H9 (cell line): ENCODE measurements around the gene NTSR1. TPM values are rescaled to one million over a fixed set of nuclear protein-coding genes. Genes with fewer than 3 reads are reported as not detected.

Experiments used
- DNase-seq: peaks from one replicate; pipeline ENCODE4 v3.0.0-alpha.2; 2017
- H2AFZ ChIP-seq: one replicate; pipeline ENCODE4 v1.6.1; 2013; ENCODE audit warnings: mild to moderate bottlenecking, low read length, control low read depth, moderate library complexity
- H2AK5ac ChIP-seq: 2 replicates; pipeline ENCODE4 v1.6.1; 2013; ENCODE audit warnings: low read length, control low read depth, mixed read lengths; ENCODE audit not compliant: insufficient read length
- H2BK120ac ChIP-seq: one replicate; pipeline ENCODE4 v1.6.1; 2013; ENCODE audit warnings: low read depth, mild to moderate bottlenecking, low read length, control low read depth, inconsistent platforms; ENCODE audit not compliant: poor library complexity, severe bottlenecking
- H2BK12ac ChIP-seq: 2 replicates; pipeline ENCODE4 v1.6.1; 2013; ENCODE audit warnings: low read length, control low read depth, mixed read lengths, low read depth; ENCODE audit not compliant: insufficient read length
- H2BK15ac ChIP-seq: 2 replicates; pipeline ENCODE4 v1.6.1; 2013; ENCODE audit warnings: low read depth, low read length, control low read depth
- H2BK20ac ChIP-seq: one replicate; pipeline ENCODE4 v1.6.1; 2013; ENCODE audit warnings: low read depth, mild to moderate bottlenecking, low read length, control low read depth, inconsistent platforms; ENCODE audit not compliant: poor library complexity, severe bottlenecking
- H2BK5ac ChIP-seq: 2 replicates; pipeline ENCODE4 v1.6.1; 2013; ENCODE audit warnings: low read length, control low read depth, mixed read lengths; ENCODE audit not compliant: insufficient read length
- H3K14ac ChIP-seq: 2 replicates; pipeline ENCODE4 v1.6.1; 2013; ENCODE audit warnings: low read length, control low read depth; ENCODE audit not compliant: insufficient read depth
- H3K18ac ChIP-seq: 2 replicates; pipeline ENCODE4 v1.6.1; 2013; ENCODE audit warnings: low read depth, mild to moderate bottlenecking, mixed read lengths, low read length, control low read depth; ENCODE audit not compliant: insufficient read length
- H3K23ac ChIP-seq: 2 replicates; pipeline ENCODE4 v1.6.1; 2013; ENCODE audit warnings: low read length, control low read depth, mixed read lengths, low read depth; ENCODE audit not compliant: insufficient read length
- H3K23me2 ChIP-seq: 2 replicates; pipeline ENCODE4 v1.6.1; 2013; ENCODE audit warnings: low read depth, mild to moderate bottlenecking, mixed read lengths, low read length, control low read depth; ENCODE audit not compliant: insufficient read length, poor library complexity, severe bottlenecking
- H3K27ac ChIP-seq: 2 replicates; pipeline ENCODE4 v1.5.1; 2013; ENCODE audit warnings: low read length, control low read depth, mixed read lengths, low read depth; ENCODE audit not compliant: insufficient read length
- H3K27me3 ChIP-seq: 2 replicates; pipeline ENCODE4 v1.6.1; 2013; ENCODE audit warnings: low read length, control low read depth, inconsistent platforms; ENCODE audit not compliant: insufficient read depth
- H3K4ac ChIP-seq: 2 replicates; pipeline ENCODE4 v1.6.1; 2013; ENCODE audit warnings: low read depth, mild to moderate bottlenecking, control low read depth, inconsistent platforms, low read length, moderate library complexity
- H3K4me1 ChIP-seq: 2 replicates; pipeline ENCODE4 v1.6.1; 2013; ENCODE audit warnings: low read length, control low read depth, inconsistent platforms; ENCODE audit not compliant: insufficient read depth
- H3K4me2 ChIP-seq: 2 replicates; pipeline ENCODE4 v1.6.1; 2013; ENCODE audit warnings: low read length, control low read depth, mixed read lengths; ENCODE audit not compliant: insufficient read length, insufficient read depth
- H3K56ac ChIP-seq: 2 replicates; pipeline ENCODE4 v1.6.1; 2013; ENCODE audit warnings: low read depth, mild to moderate bottlenecking, mixed read lengths, low read length, control low read depth; ENCODE audit not compliant: insufficient read length
- H3K79me1 ChIP-seq: 2 replicates; pipeline ENCODE4 v1.6.1; 2013; ENCODE audit warnings: low read depth, mild to moderate bottlenecking, moderate library complexity, low read length, control low read depth, inconsistent platforms; ENCODE audit not compliant: insufficient read depth, poor library complexity, severe bottlenecking
- H3K79me2 ChIP-seq: 2 replicates; pipeline ENCODE4 v1.6.1; 2013; ENCODE audit warnings: low read length, control low read depth, inconsistent platforms; ENCODE audit not compliant: insufficient read depth
- H3K9ac ChIP-seq: 2 replicates; pipeline ENCODE4 v1.6.1; 2013; ENCODE audit warnings: low read length, control low read depth, mixed read lengths; ENCODE audit not compliant: insufficient read length; ENCODE audit errors: extremely low read depth
- H3K9me3 ChIP-seq: one replicate; pipeline ENCODE4 v1.6.1; 2013; ENCODE audit warnings: low read depth, low read length, inconsistent platforms; ENCODE audit not compliant: control insufficient read depth
- H3T11ph ChIP-seq: one replicate; pipeline ENCODE4 v1.6.1; 2013; ENCODE audit warnings: mild to moderate bottlenecking, low read length, control low read depth, inconsistent platforms
- H4K20me1 ChIP-seq: one replicate; pipeline ENCODE4 v1.6.1; 2013; ENCODE audit not compliant: control insufficient read depth, insufficient read length, insufficient read depth
- H4K5ac ChIP-seq: 2 replicates; pipeline ENCODE4 v1.6.1; 2013; ENCODE audit warnings: low read depth, mild to moderate bottlenecking, mixed read lengths, low read length, control low read depth; ENCODE audit not compliant: insufficient read length
- H4K8ac ChIP-seq: replicated peaks from 2 replicates; pipeline ENCODE4 v1.6.1; 2013; ENCODE audit warnings: low read length, control low read depth, mixed read lengths, low read depth; ENCODE audit not compliant: insufficient read length
- H4K91ac ChIP-seq: 2 replicates; pipeline ENCODE4 v1.6.1; 2013; ENCODE audit warnings: low read depth, mild to moderate bottlenecking, moderate library complexity, mixed read lengths, low read length, control low read depth; ENCODE audit not compliant: insufficient read length
- H3K27ac Mint-ChIP-seq, 3 experiments: 2 replicates in 2 of 3; 3 replicates in 1 of 3; pipeline ENCODE4 v1.8.0; 2020 to 2021; ENCODE audit warnings: mixed read lengths in 3 of 3, mild to moderate bottlenecking in 1 of 3, moderate library complexity in 1 of 3
- H3K27me3 Mint-ChIP-seq: 2 replicates; pipeline ENCODE4 v1.8.0; 2021; ENCODE audit warnings: low read depth, mild to moderate bottlenecking, moderate library complexity, mixed read lengths
- H3K36me3 Mint-ChIP-seq, 3 experiments: 2 replicates in 2 of 3; 3 replicates in 1 of 3; pipeline ENCODE4 v1.8.0; 2020 to 2021; ENCODE audit warnings: low read depth in 3 of 3, mixed read lengths in 3 of 3; ENCODE audit not compliant: insufficient read depth in 1 of 3
- H3K4me1 Mint-ChIP-seq, 2 experiments: 2 replicates each; pipeline ENCODE4 v1.8.0; 2020; ENCODE audit warnings: mixed read lengths in 2 of 2
- H3K4me3 Mint-ChIP-seq, 2 experiments: 2 replicates in 1 of 2; 3 replicates in 1 of 2; pipeline ENCODE4 v1.8.0; 2020 to 2021; ENCODE audit warnings: mild to moderate bottlenecking in 2 of 2, mixed read lengths in 2 of 2, moderate library complexity in 1 of 2
- H3K9me3 Mint-ChIP-seq, 2 experiments: 2 replicates in 1 of 2; 3 replicates in 1 of 2; pipeline ENCODE4 v1.8.0; 2020; ENCODE audit warnings: mild to moderate bottlenecking in 2 of 2, mixed read lengths in 2 of 2, moderate library complexity in 1 of 2
- CTCF ChIP-seq: fragments of 200-600 bp; sonication (generic); conservative IDR thresholded peaks from 3 replicates; pipeline ENCODE4 v1.8.0; 2021; ENCODE audit warnings: antibody characterized with exemption, mild to moderate bottlenecking
- WGBS: extraction: QIAGEN DNeasy Blood & Tissue Kit; methylation state at CpG from one replicate; pipeline ENCODE4 v1.1.7; 2013; ENCODE audit warnings: missing lambda C conversion rate, low lambda C conversion rate, mixed read lengths; ENCODE audit not compliant: insufficient read length; ENCODE audit errors: extremely low coverage; 5-methylcytosine and 5-hydroxymethylcytosine counted together
- total RNA-seq: library from RNA; stranded (reverse); gene quantifications from 2 replicates; pipeline ENCODE4 v1.2.1, GENCODE V29; 2021

NTSR1 gene
- total RNA-seq, 1 experiment from 2014 or later, result 0.11 TPM

GRCh38 chr20:62743777-62744317 is 35.2 kb downstream of the NTSR1 start:
- WGBS, result no CpG with 5 or more reads among the region's 20 CpGs
- Histone ChIP-seq H3K4ac (no peak overlapping the region), H2AK5ac (no peak overlapping the region), H4K5ac (no peak overlapping the region), H2AFZ (no peak overlapping the region), H2BK12ac (no peak overlapping the region), H2BK120ac (no peak overlapping the region), H3K4me2 (no peak overlapping the region), H3K9ac (no peak overlapping the region), H3K56ac (no peak overlapping the region), H3K4me1 (no peaks in the 10 kb centered on the region), H2BK15ac (no peak overlapping the region), H4K20me1 (no peaks in the 10 kb centered on the region), H3T11ph (no peak overlapping the region), H3K27me3 (no peaks in the 10 kb centered on the region), H3K23ac (no peak overlapping the region), H2BK5ac (no peak overlapping the region), H4K8ac (no peak overlapping the region), H3K23me2 (no peaks in the 10 kb centered on the region), H3K14ac (no peak overlapping the region), H2BK20ac (no peak overlapping the region), H4K91ac (no peak overlapping the region), H3K79me2 (no peaks in the 10 kb centered on the region), H3K27ac (no peak overlapping the region), H3K9me3 (no peaks in the 10 kb centered on the region), H3K79me1 (no peaks in the 10 kb centered on the region), H3K18ac (no peak overlapping the region)
- no peak overlapping the region for H3K4me3 Mint-ChIP-seq
- H3K36me3 Mint-ChIP-seq, result no peaks in the 10 kb centered on the region
- H3K27ac Mint-ChIP-seq, result peak overlapping the region in 1 of 3 experiments; percentile 49; a peak in 1 of 7 replicates
- TF ChIP-seq CTCF, result no peak
- H3K4me1 Mint-ChIP-seq, result peaks cover 17 to 25% of the 10 kb centered on the region in 2 experiments
- no peaks in the 10 kb centered on the region for H3K9me3 Mint-ChIP-seq
- H3K27me3 Mint-ChIP-seq, result peaks cover 5% of the 10 kb centered on the region; the same call in 1 of the 2 replicates
- no peak for DNase-seq
